Stimulated activated CD8-positive, alpha-beta memory T cell treated with anti-CD3 and anti-CD28 coated beads, Interleukin-2, amount 100 ng/mL, for 48 hours (primary cell): ENCODE measurements around the gene MRPS10.
"Not testable (repeated sequence)": the region's sequence is repeated elsewhere in the genome, so short reads cannot be mapped to it uniquely, and the experiment has no call there.

Experiments
- DNase-seq, 2 donors: peaks; one replicate each; pipeline ENCODE4 v3.0.0-alpha.2; 2020; ENCODE audit warnings: low read depth in 2 of 2

Gene MRPS10

GRCh38 chr6:42239333-42239732 is 21.7 kb upstream of the MRPS10 start:
- no peak for DNase-seq

DNA sequence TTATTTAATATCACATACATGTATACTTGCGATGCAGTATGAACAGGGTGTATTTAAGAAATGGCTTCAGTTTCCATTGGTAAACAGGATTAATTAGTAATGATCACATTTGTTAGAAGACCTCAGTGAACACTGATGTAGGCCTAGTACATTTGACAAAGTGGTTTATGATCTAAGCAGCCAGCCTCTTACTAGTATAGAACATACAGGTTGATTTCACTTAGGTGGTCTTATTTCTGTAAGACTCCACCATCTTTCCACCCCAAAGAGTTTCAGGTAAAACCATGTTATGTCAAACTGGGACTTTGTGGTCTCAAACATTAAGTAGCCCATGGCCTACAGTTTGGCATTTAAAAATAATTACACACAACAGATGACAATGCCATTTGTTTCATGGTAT is 20.2 kb upstream of the MRPS10 start:
- DNase-seq, result no peak

GRCh38 chr6:42236682-42237473 is 19.2 kb upstream of the MRPS10 start:
- DNase-seq, result no peak

- DNase-seq, result no peak
Observed at GRCh38 chr6:42236030-42236429, 18.4 kb upstream of the MRPS10 start.

GRCh38 chr6:42232035-42232434 is 14.4 kb upstream of the MRPS10 start:
- no peak for DNase-seq

DNA sequence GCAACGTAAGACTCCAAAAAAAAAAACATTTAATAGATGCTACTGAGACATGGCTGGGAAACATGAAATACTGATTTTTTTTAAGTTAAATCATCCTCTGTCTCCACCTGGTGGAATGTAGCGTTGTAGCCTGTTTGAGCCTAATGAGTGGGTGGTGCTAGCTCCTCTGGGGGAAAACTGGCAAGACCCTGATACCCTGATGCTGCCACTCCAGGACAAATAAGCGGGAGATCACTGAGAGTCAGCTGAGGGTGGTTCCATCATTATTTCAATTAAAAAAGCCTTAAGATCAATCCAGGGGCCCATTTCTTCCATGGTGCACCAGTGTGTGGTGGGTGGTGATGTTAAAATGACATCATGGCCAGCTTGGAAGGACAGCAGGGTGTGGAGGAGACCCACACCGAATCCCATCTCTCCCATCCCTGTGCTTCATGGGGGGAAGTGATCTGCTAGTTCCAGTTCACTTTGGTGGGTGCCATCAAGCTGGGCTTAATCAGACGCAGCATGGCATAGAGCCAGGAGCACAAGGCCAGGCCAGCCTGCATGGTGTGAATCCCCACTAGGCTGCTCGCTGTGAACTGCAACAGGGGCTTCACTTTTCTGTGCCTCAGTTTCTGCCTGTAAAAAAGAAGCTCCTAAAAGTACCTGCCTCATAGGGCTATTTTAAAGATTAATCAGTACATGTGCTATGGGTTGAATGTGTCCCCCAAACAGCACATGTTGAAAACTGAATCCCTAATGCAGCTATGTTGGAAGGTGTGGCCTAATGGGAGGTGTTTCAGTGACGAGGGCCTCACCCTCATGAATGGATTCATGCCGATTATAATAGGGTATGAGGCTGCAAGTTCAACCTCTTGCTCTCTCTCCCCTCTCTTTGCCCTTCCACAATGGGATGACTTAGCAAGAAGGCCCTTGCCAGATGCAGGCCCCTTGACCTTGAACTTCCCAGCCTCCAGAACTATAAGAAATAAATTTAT is 13.0 kb upstream of the MRPS10 start:
- no peak for DNase-seq

GRCh38 chr6:42229506-42230119 is 12.0 kb upstream of the MRPS10 start:
- no peak for DNase-seq

DNA sequence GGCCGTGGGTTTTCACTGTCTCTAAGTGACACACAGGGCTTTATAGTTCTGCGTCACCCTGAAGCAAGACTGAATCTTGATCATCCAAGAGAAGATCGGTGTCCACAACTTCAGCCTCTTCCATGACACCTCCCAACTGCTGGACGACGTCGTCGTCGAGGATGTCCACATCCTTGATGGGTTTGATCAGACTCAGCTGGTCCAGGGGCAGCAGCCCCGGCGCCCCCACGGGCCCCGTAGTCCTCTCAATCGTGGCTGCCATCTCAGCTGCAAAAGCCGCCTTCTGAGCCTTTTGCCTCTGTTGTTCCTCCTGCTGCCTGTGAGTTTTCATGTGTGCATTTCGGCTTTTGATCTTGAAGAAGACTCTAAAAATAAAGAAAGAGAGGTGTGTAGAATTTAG is 10.6 kb upstream of the MRPS10 start:
- no peak for DNase-seq

- DNase-seq, result no peak
Observed at GRCh38 chr6:42227173-42227850, 9.7 kb upstream of the MRPS10 start.

DNA sequence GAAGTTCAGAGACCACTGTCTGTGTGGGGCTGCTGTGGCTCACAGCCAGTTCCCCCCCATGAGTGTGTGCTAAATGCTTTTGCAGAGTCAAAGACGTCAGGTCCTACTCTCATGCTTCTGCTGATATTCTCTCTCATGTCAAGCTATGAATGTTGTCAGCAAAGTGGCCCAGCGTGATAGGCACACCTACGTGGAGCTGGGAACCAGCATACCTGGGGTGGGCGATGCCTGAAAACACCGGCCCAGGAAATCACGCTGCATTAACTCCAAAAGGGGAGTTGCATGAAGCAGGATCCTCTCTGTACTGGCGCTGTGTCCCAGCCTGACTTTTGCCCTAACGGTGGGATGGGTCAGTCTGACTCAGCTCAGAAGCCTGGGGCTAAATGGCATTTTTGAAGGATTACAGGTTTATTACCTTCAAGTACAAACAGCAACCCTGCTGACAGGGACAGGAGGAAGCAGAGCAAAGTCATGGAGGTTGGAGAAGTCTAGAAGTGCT is 9.0 kb upstream of the MRPS10 start:
- no peak for DNase-seq

- no peak for DNase-seq
Observed at GRCh38 chr6:42226161-42226611, 8.5 kb upstream of the MRPS10 start.

GRCh38 chr6:42225419-42225818 is 7.8 kb upstream of the MRPS10 start:
- no peak for DNase-seq

DNA sequence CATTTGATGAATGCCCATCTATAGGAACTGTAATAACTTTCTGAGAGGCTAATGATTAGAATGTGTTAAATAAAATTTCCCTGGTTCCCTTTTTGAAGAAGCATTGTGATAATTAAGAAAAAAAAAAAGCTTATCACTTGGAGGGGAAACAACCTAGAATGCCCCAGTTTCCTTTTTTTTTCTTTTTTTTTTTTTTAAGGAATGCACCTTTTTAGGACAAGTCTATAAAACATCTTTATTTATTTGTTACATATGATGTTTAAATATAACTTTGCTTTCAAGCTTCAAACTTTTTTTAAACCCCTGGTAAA is 7.3 kb upstream of the MRPS10 start:
- no peak for DNase-seq

DNA sequence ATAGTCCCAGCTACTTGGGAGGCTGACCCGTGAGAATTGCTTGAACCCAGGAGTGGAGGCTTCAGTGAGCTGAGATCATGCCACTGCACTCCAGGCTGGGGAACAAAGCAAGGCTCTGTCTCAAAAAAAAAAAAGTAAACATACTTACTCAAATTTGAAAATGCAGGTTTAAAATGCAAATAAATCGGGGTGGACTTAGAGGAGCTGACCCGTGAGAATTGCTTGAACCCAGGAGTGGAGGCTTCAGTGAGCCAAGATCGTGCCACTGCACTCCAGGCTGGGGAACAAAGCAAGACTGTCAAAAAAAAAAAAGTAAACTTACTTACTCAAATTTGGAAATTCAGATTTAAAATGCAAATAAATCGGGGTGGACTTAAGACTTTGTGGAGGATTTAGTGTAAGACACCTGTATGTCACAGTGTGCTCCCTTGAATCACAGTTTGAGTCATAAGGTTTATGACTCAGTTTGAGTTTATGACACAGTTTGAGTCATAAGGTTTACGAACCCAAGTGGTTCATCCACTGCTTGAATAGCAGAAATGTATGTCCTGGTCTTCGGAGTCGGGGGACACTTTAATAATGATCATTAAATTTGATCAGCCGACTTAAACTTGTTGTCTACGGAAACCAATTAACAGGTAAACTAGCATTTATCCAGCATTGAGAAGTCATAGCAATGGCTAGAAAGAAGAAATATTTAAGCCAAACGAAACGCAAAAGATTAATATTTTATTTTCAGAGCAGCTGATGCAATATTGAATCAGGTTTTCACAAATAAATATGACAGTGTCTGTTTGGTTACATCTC is 6.8 kb upstream of the MRPS10 start:
- no peak for DNase-seq

DNA sequence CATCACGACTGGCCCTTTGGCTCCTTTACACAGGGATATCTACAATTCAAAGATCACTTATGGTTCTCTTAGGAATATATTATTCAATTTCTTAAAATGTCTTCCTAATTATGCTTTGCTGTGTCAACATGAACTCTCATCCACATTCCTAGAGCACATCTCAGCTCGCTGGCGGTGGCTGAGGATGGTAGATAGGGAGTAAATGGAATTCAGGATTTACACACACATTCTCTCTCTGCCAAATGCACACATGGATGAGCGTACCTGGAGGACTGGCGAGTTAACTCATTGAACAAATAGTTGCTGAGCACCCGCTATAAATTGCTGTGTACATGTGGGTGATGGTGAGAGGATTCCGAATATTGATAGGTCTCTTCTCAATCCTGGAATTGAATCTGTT is 4.8 kb upstream of the MRPS10 start:
- no peak for DNase-seq

GRCh38 chr6:42221546-42221945 is 3.9 kb upstream of the MRPS10 start:
- DNase-seq, result no peak

GRCh38 chr6:42220807-42221206 is 3.1 kb upstream of the MRPS10 start:
- DNase-seq, result no peak

- no peak for DNase-seq
Observed at GRCh38 chr6:42217157-42217518, 523 bp downstream of the MRPS10 start.

DNA sequence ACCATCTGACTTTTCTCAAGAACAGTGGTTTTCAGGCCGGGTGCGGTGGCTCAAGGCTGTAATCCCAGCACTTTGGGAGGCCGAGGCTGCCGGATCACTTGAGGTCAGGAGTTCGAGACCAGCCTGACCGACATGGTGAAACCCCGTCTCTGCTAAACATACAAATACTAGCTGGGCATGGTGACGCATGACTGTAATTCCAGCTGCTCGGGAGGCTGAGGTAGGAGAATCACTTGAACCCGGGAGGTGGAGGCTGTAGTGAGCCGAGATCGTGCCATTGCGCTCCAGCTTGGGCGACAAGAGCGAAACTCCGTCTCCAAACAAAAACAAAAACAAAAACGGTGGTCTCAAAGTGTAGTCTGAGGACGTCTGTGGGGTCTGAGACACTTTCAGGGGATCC is 1.2 kb downstream of the MRPS10 start:
- not testable (repeated sequence) for DNase-seq

DNA sequence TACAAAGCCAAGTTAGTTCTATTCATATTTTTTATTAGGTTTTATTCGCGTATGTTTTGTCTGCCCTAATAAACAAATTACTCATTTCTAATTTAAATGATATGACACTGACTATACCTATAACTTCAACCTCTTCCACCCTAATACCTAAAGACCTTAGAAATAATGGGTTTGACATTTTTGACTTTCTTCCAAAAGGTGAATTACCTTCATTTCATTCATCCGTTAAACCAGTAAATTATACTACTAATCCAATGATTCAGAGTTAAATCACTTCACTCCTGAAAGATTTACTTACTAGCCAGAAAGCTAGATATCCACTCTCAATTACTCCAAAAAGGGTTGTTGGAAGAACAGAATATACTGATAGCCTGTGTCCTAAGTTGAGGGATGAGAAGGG is 5.2 kb downstream of the MRPS10 start:
- DNase-seq, result no peak

GRCh38 chr6:42211726-42212125 is 5.9 kb downstream of the MRPS10 start:
- no peak for DNase-seq
